Effector CD8-positive, alpha-beta T cell (primary cell): ENCODE results near the gene TNFSF8.

Experiments
- DNase-seq: peaks from one replicate; lab custom pipeline; 2025; lab: John Stamatoyannopoulos, UW

Gene TNFSF8

DNA sequence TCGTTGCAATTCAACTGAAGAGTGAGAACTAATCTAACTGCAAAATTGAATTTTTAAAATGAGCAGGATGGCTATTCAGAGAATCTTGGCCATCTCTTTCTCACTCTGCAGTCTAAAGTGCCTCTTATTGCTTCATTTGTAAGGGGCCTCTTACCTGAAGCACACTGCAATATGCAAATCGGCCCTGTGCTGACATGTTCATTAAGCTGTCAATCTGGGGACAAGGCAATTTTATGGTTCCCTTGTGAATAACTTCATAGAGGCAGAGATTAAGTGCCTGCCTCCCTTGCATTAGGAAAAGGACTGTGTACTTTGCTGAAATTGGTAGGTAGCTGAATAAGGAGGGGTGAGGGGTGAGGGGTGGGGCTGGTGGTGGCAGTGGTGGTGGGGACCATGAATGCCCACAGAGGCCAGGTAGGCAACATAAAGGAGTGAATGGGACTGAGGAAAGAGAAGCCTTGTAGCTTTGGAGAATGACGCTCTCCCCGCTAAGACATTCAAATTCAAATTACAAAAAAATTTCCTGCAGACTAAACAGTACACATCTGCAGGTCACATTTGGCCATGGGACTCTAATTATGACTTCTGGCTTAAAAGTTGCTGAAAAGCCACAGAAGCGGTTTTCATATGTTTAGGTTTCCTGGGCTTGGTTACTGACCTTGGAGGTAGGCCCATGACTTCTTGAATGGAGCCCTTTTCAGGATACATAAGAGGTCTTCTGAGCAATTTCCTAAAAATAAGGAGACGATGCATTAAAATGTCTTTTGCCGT, 25.0 kb downstream of the TNFSF8 start:
- no peak for DNase-seq

DNA sequence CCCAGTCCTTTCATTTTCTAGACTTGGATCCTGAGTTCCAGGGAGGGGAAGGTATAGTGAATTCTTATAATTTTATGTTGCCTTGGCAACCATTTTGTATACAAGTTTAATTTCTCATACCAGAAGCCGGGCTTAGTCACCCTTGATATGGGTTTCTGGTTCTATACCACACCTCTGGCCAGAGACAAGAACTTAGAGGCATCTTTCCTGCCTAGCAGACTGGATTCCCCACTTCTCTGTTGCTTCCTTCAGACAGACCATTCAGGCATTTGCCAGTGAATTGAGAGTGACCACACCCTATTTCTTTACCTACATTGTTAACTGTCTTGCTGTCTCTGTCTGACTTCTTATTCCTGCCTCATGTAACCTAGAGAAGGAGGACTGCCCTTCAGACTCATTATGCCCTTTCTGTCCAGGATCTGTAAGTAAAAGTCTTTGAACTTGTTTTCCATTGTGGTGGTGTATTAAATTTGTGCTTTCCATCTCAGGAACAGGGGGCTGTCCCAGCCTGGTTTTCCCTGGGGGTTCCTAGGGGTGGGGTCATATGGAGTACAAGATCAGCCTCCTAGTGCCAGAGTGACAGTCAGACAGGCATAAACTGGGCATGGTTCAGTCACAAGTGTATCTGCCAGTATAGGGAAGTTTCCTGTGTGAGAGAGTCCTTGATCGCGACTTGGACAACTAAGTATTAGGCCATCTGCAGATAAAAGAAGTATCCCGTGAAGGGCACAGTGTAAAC, 27.4 kb downstream of the TNFSF8 start:
- DNase-seq: no peak

DNA sequence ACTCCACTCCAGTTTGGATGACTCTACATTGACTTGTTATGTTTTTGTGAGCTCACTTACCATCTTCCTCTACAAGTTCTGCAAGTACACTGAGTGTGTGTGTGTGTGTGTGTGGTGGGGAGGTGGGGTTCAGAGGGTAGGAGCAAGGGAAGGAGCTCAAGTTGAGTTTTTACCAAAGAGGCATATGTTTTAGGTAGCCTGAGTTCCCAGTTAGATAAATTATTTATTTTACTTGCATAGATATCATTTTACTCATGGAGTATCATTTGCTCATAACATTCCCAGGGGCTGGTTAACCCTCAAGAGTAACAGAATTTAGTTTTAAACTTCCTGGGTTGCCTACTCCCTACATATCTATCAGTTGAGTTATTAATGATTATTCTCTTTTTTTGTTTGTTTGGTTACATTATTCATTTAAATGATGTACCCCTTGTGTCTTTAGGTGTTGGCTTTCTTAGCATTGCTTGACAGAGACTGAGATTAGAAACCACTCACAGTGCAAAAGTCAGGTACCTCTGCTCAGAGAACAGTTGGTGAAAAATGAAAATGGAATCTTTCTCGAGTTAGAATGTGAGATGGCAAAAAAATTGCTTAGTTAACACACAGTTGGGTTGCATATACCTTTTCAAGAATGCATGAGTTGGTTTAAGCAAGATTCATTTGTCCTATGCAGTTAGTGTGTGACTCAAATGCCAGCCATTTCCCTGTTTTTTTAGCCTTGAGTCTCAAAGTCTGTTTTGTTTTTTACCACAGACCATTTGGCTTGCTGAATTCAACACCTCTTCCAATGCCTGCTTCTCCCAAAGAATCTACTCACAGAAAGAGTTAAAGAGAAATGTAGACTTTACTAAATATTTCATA, 29.2 kb downstream of the TNFSF8 start:
- DNase-seq: no peak

DNA sequence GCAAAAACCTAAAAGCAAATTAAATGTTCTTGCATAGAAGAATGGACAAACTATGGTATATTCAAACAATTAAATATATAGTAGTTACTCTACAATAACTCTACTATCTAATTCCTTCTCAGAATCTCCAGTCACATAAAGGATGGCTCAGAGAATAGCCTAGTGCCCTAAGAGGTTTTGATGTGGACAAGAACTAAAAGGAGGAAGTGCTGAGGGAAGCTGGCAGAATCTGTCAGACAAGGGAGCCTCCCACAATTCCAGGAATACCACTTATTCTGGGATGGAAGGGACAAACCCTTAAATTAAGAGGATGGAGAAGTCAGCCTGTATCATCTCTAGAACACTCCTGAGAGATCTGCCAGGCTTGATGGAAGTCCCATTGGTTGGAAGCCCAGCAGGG, 30.4 kb downstream of the TNFSF8 start:
- no peak for DNase-seq

DNA sequence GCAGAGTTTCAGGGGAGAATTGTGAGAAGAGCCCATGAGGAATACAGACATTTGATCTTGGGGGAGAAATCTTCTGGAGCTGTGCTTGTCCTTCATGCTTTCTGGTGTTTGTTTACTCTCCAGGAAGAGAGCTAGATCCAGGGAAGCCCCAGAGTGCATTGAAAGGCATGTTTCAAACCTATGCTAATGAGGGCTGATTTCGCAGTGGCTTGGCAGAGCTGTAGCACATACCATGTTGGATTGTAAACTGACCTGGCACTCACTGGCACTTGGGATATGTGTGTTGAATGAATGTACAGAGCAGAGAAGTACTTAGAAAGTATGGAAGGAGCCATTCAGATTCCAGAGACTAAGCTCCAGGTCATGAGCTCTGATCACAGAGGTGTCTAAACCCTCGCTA, 30.9 kb downstream of the TNFSF8 start:
- no peak for DNase-seq

DNA sequence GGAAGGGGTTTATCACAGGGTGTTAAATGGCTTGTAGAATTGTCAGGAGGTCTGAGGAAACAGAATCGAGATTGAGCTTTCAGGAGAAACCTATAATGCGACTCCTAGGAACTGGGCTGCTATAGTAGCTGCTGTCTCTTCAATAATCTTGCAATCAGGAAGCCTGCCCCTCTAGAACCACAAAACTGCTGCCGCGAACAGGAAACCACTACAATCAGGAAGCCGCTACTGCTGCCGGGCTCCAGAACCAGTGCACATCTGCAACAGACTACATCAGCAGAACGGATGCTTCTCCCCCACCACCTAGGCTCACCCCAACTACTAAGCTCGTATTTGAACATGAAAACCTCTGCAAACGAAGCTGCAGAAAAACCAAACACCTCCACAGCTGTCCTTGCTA, 31.6 kb downstream of the TNFSF8 start:
- peak; percentile 42 for DNase-seq

DNA sequence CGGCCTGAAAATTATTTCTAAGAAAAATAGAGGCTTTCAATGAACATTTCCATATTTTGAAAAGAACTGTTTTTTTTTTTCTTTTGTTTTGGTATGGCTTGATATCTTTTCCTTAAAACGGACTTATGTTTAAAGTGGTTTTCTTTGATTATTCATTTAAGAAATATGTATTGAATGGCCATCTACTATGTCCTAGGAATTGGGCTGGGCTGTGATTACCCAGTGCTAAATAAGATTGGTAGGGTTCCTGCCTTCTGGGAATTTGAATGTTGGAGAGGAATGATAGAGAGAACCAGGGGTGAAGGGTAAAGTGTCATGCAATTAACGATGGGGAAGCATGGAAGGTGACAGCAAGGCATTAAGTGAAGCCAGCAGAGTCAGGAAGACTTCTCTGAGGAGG, 33.2 kb downstream of the TNFSF8 start:
- no peak for DNase-seq

DNA sequence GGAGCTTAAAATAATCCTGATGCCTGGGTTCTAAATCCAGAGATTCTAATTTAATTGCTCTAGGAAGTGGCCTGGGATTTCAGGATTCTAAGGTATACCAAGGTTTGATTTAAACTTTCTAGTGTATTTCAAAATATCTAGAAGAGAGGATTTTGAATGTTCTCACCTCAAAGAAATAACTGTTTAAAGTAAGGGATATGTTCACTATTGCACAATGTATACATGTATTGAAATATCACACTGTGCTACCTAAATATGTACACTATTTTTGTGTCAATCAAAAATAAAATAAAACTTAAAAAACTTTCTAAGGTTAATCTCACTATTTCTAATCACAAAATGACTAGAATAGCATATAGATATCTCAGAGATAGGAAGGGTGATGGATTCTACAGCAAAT, 34.0 kb downstream of the TNFSF8 start:
- DNase-seq: no peak

DNA sequence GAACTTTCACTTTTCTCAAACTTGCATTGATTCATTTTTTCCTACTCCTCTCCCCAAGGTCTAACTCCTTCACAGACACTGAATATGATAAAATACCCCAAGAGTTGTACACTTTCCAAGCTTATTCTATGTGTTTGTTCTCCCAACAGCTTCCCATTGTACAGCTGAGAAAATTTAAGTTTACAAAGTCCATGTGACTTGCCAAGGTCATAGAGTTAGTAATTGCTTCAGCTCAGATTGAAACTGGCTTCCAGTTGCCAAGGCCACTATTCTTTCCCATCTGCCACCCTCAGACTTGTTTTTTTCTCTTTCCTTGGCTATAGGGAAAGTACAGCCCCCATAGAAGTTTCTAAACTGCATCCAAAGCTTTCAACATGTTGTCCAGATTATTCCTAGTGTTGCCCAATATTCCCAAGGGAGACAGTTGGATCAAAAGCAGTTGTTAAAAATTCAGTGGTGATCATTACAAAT, 34.8 kb downstream of the TNFSF8 start:
- DNase-seq: no peak

DNA sequence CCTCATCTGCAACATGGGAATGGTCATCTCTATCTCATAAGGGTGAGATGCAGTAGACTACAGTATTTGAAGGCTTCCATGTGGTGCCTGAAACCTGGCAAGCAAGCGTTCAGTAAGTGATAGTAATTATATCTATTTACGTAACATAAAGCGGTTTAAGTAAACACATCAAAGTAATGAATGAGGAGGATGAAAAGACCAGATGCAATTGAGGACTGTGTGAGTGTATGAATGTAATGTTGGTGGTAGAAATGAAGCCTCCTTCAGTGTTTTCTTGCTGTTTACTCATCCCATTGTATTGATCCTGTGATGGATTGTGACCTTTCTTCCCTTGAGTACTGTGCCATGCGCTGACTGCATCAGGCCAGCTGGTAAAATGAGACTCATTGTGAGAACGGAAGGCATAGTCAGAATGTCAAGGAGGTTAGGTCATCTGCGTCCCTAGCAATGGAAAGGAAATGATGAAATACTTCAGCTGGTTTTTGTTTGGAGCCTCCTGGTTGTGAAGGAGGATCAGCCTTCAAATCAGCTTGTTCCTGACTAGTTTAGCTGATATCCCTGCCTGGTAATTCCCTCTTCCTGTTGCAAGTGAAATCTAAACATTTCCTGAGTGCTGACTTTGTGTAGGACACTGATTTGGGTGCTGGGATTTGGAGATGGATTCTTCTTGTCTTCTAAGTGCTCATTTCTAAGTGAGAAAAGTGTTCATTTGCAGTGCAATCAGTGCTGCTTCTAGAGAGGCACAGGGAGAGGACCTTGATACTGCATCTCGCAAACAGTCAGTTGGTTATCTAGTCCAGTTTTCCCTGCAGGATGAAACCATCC, 35.6 kb downstream of the TNFSF8 start:
- no peak for DNase-seq

DNA sequence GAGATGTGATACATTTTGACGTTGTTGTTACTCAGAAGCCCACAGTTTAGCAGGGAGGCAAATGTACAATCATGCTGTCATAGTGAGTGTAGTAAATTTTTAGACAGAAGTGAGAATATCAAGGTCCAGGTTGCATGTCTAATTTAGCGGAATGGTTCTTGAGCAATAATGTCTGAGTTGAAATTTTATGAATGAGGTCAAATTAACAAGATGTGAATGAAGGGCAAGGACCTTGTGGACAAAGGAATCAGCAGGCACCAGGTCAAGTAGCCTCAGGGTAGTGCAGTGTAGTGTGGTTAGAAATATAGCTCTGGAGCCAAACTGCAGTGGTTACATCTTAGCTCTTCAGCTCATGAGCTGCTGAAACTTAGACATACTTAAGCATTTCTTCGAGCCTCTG, 36.2 kb downstream of the TNFSF8 start:
- no peak for DNase-seq

DNA sequence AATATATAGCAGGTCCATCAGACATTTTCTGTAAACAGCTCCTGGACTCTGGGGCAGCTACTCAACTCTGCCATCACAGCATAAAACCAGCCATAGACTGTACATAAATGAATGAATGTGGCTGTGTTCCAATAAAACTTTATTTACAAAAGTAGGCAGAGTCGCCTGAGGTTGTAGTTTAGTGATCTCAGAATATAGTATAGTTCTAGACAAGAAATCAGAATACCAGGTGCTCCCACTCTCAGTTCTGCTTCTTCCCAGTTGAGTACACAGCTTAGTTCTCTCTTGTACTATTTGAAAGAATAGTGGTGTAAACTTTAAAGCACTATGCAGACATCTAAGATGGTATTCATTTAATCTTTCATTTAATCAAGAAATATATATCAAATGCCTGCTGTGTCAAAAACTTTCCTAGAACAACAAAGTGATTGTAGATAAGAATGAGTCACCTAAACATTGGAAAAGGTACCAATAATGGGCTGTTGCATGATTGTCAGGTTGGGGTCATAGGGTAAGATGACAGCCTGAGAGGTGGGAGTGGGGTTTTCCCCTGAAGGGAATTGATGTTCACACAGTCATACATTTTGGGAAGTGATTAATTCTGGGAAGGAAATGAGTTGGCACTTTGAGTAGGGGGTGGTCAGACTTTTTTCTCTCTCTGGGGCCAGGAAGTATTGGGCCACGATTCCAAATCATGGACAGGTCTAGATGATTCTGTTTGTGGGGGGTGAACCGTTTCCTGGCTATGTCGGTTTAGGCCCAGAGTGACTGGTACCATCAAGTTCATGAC, 37.0 kb downstream of the TNFSF8 start:
- DNase-seq: no peak

DNA sequence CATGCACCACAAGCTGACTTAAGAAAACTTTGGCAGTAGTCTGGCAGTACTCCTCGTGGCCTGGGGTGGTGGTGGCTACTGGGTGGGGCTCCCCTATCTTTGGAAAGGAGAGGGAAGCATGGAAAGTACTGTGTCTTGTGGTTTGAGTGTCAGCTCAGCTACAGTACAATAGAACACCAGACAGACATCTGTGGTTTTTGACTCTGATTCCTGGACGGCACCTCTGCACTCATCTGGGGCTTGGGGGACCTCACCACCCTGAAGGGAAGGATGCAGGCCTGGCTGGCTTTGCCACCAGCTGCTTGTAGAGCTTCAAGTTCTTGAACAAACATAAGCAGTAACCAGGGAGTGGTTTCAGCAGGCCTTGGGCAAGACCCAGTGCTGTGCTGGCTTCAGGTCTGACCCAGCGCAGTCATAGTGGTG, 40.6 kb downstream of the TNFSF8 start:
- no peak for DNase-seq

DNA sequence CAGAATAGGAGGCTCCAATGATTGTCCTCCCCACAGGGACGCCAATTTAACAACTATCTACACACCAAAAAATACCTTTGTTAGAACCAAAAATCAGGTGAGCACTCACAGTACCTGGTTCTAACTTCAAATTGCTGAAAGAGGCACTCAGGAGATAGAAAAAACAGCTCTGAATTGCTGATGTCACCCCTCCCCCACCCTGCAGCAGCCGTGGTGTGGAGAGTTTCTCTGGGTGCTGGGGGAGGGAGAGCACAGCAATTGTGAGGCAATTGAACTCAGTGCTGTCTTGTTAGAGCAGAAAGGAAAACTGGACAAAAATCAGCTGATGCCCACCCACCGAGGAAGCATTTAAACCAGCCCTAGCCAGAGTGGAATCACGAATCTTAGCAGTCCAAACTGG, 41.8 kb downstream of the TNFSF8 start:
- no peak for DNase-seq

DNA sequence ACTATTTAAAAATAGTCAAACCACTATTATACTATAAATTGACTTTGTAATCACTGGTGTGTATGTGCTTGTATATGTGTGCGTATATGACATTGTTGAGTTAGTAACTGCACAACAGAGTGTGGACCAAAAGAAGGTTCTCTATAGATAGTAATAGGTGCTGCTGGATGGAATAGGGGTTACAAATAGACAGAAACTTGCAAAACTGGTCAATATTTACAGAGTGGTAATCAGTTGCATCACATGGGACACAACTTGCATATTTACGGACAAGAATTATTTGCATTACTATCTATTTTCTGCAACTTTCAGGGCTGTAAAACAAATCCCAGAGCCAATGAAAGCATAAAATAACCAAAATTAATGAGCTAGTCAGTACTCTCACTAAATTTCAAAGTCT, 42.4 kb downstream of the TNFSF8 start:
- no peak for DNase-seq

DNA sequence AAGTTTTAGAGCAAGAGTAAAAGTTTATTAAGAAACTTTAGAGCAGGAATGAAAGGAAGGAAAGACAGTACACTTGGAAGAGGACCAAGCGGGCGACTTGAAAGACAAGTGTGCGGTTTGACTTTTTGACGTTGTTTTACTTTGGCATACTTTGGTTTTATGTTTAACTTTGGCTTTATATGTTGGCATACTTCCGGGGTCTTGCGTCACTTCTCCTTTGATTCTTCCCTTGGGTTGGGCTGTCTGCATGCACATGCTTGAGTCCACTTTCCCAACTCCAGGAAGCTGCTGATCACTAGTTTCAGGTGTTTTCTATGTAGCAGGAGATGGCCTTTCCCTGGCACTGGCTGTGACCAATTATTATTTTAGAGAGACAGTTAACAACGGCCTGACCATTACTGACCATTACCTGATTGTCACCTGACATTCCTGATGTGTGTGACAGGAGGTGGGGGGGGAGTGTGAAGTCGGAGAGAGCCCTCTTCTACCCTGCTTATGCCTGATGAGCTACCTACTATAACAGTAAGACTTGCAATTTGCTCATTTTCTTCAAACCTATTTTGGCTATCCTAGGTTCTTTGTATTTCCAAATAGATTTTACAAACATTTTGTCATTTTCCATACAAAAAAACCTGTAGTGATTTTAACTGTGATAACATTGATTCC, 45.5 kb downstream of the TNFSF8 start:
- DNase-seq: no peak

DNA sequence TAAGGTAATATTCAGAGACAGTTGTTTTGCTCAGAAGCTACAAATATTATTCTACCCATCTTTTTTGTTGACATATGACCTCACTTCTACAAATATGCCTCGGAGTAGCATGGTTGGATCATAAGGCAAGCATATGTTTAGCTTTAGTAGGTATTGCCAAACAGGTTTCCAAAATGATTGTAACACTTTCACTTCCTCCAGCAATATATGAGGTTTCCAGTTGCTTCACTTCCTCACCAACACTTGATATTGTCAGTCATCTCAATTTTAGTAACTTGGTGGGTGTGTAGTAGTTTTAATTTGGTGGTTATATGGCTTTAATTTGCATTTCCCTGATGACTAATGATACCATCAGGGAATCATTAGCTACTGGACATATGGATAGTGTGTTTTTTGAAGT, 46.7 kb downstream of the TNFSF8 start:
- DNase-seq: no peak

DNA sequence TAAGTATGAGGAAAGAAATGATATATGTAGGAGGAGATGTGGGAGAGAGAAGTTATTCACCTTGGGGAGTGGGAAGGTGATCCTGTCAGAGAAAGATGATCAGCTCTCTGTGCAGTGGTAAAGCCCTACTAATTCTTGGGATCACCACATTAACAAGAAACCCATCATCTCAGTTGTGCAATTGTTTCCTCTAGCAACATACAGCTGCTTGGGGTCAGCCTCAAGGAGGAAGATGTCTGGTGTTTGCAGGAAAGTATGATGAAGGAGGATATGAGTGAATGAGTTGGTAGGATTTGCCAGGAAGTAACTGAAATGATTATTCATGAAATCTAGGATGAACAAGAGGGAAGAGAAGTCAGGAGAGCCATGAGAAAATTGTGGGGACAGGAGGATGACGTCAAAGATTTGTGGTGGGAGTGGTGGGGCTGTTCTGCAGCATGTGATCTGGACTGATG, 50.1 kb downstream of the TNFSF8 start:
- DNase-seq: no peak

DNA sequence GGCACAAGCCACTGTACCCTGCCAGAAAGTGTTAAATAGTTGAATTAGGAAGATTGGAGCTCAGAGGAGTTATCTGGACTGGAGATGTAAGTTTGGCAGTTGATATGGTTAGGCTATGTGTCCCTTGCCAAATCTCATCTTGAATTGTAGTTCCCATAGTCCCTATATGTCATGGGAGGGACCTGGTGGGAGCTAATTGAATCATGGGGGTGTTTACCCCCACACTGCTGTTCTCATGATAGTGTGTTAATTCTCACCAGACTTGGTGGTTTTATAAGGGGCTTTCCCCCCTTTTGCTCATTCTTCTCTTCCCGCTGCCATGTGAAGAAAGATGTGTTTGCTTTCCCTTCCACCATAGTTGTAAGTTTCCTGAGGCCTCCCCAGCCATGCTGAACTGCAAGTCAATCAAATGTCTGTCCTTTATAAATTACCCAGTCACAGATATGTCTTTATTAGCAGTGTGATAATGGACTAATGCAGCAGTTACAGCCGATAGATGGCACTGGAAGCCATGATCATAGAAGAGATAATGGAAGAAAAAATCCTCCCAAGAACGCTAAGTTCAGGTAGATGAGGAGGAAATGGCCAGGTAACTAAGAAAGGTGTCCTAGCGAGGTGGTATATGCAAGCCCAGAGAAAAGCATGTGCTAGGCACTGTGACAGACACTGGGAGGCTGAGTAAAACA, 51.4 kb downstream of the TNFSF8 start:
- DNase-seq: no peak

DNA sequence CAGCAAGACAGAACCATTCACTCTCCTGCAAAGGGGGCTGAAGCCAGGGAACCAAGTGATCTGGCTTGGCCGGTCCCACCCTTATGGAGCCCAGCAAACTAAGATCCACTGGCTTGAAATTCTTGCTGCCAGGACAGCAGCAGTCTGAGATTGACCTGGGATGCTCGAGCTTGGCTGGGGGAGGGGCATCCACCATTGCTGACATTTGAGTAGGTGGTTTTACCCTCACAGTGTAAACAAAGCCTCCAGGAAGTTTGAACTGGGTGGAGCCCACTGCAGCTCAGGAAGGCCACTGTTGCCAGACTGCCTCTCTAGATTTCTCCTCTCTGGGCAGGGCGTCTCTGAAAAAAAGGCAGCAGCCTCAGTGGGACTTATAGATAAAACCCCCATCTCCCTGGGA, 60.5 kb downstream of the TNFSF8 start:
- no peak for DNase-seq
